Keratinocyte (primary cell): ENCODE data around the gene FZD4. TPM values are rescaled to one million over a fixed set of nuclear protein-coding genes. Genes with fewer than 3 reads are reported as not detected.
A peak's percentile ranks its signal among the peaks of the same experiment; 100 is the strongest.

Experiments
- DNase-seq: peaks from one replicate; pipeline ENCODE4 v3.0.0-alpha.2; 2011; ENCODE audit warnings: low read depth, missing footprints, low spot score
- FAIRE-seq: peaks from 2 replicates; lab custom pipeline; 2011; peaks lifted over from hg19 to GRCh38; lab: Jason Lieb, UNC
- H2AFZ ChIP-seq: 2 replicates; pipeline ENCODE4 v1.6.0; 2012; ENCODE audit warnings: low read length, control low read depth, inconsistent platforms; ENCODE audit not compliant: control insufficient read depth
- H3K27ac ChIP-seq: 2 replicates; pipeline ENCODE4 v1.5.1; 2011; ENCODE audit warnings: low read length; ENCODE audit not compliant: control insufficient read depth, insufficient read depth
- H3K27me3 ChIP-seq: 3 replicates; pipeline ENCODE4 v1.6.0; 2011; ENCODE audit warnings: low read length; ENCODE audit not compliant: control insufficient read depth, insufficient read depth; ENCODE audit errors: extremely low read depth
- H3K36me3 ChIP-seq, 2 experiments: 2 replicates in 1 of 2; 3 replicates in 1 of 2; pipeline ENCODE4 v1.5.1; 2011; ENCODE audit warnings: low read length in 2 of 2, mild to moderate bottlenecking in 1 of 2; ENCODE audit not compliant: control insufficient read depth in 2 of 2, insufficient read depth in 2 of 2; ENCODE audit errors: extremely low read depth in 1 of 2
- H3K4me1 ChIP-seq: 3 replicates; pipeline ENCODE4 v1.5.1; 2011; ENCODE audit warnings: low read length; ENCODE audit not compliant: control insufficient read depth, insufficient read depth; ENCODE audit errors: extremely low read depth
- H3K4me2 ChIP-seq: 3 replicates; pipeline ENCODE4 v1.6.0; 2011; ENCODE audit warnings: low read depth, low read length; ENCODE audit not compliant: control insufficient read depth, insufficient read depth; ENCODE audit errors: extremely low read depth
- H3K4me3 ChIP-seq, 3 experiments: fragments of 200-600 bp in 1 of 3; sonication (generic) in 1 of 3; 2 replicates in 2 of 3; 3 replicates in 1 of 3; pipeline ENCODE4 v1.5.1; 2011 to 2016; ENCODE audit warnings: low read length in 3 of 3, mild to moderate bottlenecking in 3 of 3, control low read depth in 2 of 3, inconsistent platforms in 1 of 3, low read depth in 1 of 3, mixed read lengths in 1 of 3, mixed run types in 1 of 3, moderate library complexity in 1 of 3; ENCODE audit not compliant: control insufficient read depth in 2 of 3, insufficient read depth in 2 of 3; ENCODE audit errors: extremely low read depth in 1 of 3
- H3K79me2 ChIP-seq: 2 replicates; pipeline ENCODE4 v1.6.0; 2012; ENCODE audit warnings: low read length; ENCODE audit not compliant: control insufficient read depth, insufficient read depth
- H3K9ac ChIP-seq: 3 replicates; pipeline ENCODE4 v1.6.0; 2011; ENCODE audit warnings: low read length; ENCODE audit not compliant: control insufficient read depth, insufficient read depth; ENCODE audit errors: extremely low read depth
- H3K9me1 ChIP-seq: 3 replicates; pipeline ENCODE4 v1.6.0; 2011; ENCODE audit warnings: low read length; ENCODE audit not compliant: control insufficient read depth, insufficient read depth; ENCODE audit errors: extremely low read depth
- H3K9me3 ChIP-seq: 2 replicates; pipeline ENCODE4 v1.5.1; 2012; ENCODE audit warnings: low read depth, low read length; ENCODE audit not compliant: control insufficient read depth
- H4K20me1 ChIP-seq: 3 replicates; pipeline ENCODE4 v1.6.0; 2011; ENCODE audit warnings: low read length; ENCODE audit not compliant: control insufficient read depth, insufficient read depth; ENCODE audit errors: extremely low read depth
- EZH2 ChIP-seq: IDR thresholded peaks from one replicate; pipeline ENCODE4 v1.6.1; 2012; ENCODE audit warnings: inconsistent platforms, mild to moderate bottlenecking, low read length, moderate library complexity
- dilution Hi-C: fragments of 300-500 bp; cut with MboI; formaldehyde crosslinking; loops from one replicate; pipeline ENCODE4 v1.7.0; 2020; ENCODE audit warnings: low sequenced_read_pairs; ENCODE audit not compliant: extremely low pct_ligation_motif_present
- polyA plus RNA-seq, 5 experiments: library from polyadenylated mRNA; depleted of rRNA in 3 of 5; stranded (reverse) in 3 of 5; stranded (forward) in 1 of 5; unstranded in 1 of 5; fragments of >200 nt; gene quantifications; 1 replicate in 1 of 5; 2 replicates in 3 of 5; 3 replicates in 1 of 5; pipeline versions ENCODE4 v1.2.1 to v1.2.3, GENCODE V29; 2011 to 2012; ENCODE audit warnings: missing spikeins in 2 of 5, low read depth in 1 of 5, low replicate concordance in 1 of 5
- TF ChIP-seq, protein P1 (sequence below), 3 experiments: IDR thresholded peaks in 1 of 3; conservative IDR thresholded peaks in 1 of 3; optimal IDR thresholded peaks in 1 of 3; 2 replicates in 2 of 3; 3 replicates in 1 of 3; pipeline versions ENCODE3 to v1.5.1; 2011; ENCODE audit warnings: low read length in 3 of 3, mild to moderate bottlenecking in 3 of 3, moderate library complexity in 2 of 3, control low read depth in 1 of 3, inconsistent platforms in 1 of 3; ENCODE audit not compliant: insufficient read depth in 2 of 3; ENCODE audit errors: extremely low read depth in 1 of 3

The FZD4 gene
- polyA plus RNA-seq, 1 donor (not counting 4 experiments of a cell fraction or from before 2014, with no cell fraction given) = 0.56 TPM

DNA sequence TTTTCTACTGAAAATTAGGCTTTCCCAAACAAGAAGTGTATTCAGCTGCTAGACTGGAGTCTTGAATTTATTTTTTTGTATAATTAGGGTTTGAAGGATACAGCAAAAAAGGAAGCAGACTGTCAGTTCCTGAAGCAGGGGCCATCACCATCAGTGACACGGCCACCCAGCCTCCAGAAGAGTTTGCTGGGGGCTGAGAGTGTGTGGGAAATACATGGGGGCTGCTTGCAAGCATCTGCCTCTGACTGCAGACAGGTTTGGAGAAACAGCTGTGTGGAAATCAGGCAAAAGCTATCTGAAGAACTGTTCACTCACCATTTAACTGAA lies 23.0 kb downstream of the FZD4 start:
- no peak overlapping the region for H2AFZ ChIP-seq
- H3K9me3 ChIP-seq = no peaks in the 10 kb centered on the region
- H4K20me1 ChIP-seq = no peaks in the 10 kb centered on the region
- no peaks in the 10 kb centered on the region for H3K79me2 ChIP-seq
- no peak overlapping the region for H3K9ac ChIP-seq
- DNase-seq = no peak
- no peaks in the 10 kb centered on the region for H3K36me3 ChIP-seq
- peak overlapping the region in 2 of 3 experiments; percentile 11 to 30 for H3K4me3 ChIP-seq
- no peak for FAIRE-seq
- dilution Hi-C loops = no loop called here
- no peak overlapping the region for H3K27ac ChIP-seq
- H3K4me1 ChIP-seq = peaks cover 14% of the 10 kb centered on the region
- TF ChIP-seq, protein P1, sequence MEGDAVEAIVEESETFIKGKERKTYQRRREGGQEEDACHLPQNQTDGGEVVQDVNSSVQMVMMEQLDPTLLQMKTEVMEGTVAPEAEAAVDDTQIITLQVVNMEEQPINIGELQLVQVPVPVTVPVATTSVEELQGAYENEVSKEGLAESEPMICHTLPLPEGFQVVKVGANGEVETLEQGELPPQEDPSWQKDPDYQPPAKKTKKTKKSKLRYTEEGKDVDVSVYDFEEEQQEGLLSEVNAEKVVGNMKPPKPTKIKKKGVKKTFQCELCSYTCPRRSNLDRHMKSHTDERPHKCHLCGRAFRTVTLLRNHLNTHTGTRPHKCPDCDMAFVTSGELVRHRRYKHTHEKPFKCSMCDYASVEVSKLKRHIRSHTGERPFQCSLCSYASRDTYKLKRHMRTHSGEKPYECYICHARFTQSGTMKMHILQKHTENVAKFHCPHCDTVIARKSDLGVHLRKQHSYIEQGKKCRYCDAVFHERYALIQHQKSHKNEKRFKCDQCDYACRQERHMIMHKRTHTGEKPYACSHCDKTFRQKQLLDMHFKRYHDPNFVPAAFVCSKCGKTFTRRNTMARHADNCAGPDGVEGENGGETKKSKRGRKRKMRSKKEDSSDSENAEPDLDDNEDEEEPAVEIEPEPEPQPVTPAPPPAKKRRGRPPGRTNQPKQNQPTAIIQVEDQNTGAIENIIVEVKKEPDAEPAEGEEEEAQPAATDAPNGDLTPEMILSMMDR (optimal IDR thresholded peaks at IDR 0.05 in 1 of 3, IDR thresholded peaks at IDR 0.05 in 1 of 3, conservative IDR thresholded peaks at IDR 0.05 in 1 of 3; ENCODE audit: extremely low read depth in 1 of 3, insufficient read depth in 2 of 3, low read length in 3 of 3) = no peak
- no peak for TF ChIP-seq EZH2
- no peaks in the 10 kb centered on the region for H3K9me1 ChIP-seq
- no peaks in the 10 kb centered on the region for H3K27me3 ChIP-seq
- H3K4me2 ChIP-seq = peak overlapping the region; percentile 57

- Histone ChIP-seq H3K4me2 (peak overlapping the region; percentile 57), H2AFZ (no peak overlapping the region), H4K20me1 (no peaks in the 10 kb centered on the region), H3K27me3 (no peaks in the 10 kb centered on the region), H3K9me3 (no peaks in the 10 kb centered on the region), H3K9ac (no peak overlapping the region), H3K9me1 (no peaks in the 10 kb centered on the region), H3K27ac (no peak overlapping the region), H3K4me3 (peak overlapping the region in 2 of 3 experiments; percentile 11 to 30), H3K79me2 (no peaks in the 10 kb centered on the region), H3K36me3 (no peaks in the 10 kb centered on the region), H3K4me1 (peaks cover 14% of the 10 kb centered on the region)
- dilution Hi-C loops = no loop called here
- DNase-seq = no peak
- peak; percentile 81 for FAIRE-seq
- no peak for TF ChIP-seq EZH2
- TF ChIP-seq, protein P1 (optimal IDR thresholded peaks at IDR 0.05 in 1 of 3, IDR thresholded peaks at IDR 0.05 in 1 of 3, conservative IDR thresholded peaks at IDR 0.05 in 1 of 3; ENCODE audit: extremely low read depth in 1 of 3, insufficient read depth in 2 of 3, low read length in 3 of 3) = no peak
Measured at GRCh38 chr11:86931548-86932258, 23.5 kb downstream of the FZD4 start.
